ENCODE results near the gene MESP2.

The MESP2 gene

GRCh38 chr15:89749951-89750559 lies 26.1 kb upstream of the MESP2 start:
- TF ChIP-seq CTCF (IDR thresholded peaks at IDR 0.05), result no peak
- TF ChIP-seq ZFX (IDR thresholded peaks at IDR 0.05; ENCODE audit: borderline replicate concordance), result no peak
- peak overlapping the region; percentile 90 for H3K27ac ChIP-seq

- peak within 1 kb of the TSS; percentile 90 for H3K27ac ChIP-seq
- TF ChIP-seq CTCF (IDR thresholded peaks at IDR 0.05), result peak; percentile 84
- TF ChIP-seq ZFX (IDR thresholded peaks at IDR 0.05; ENCODE audit: borderline replicate concordance), result no peak
Measured at GRCh38 chr15:89750560-89751542, 25.3 kb upstream of the MESP2 start, which contains the start of gene MESP1. Gene MESP1, minus strand, starts transcription at chr15:89751249. Its CDS starts 18 bp downstream, at chr15:89751231.

- H3K27ac ChIP-seq, result peak overlapping the region; percentile 90
- TF ChIP-seq CTCF (IDR thresholded peaks at IDR 0.05) (no peak), ZFX (IDR thresholded peaks at IDR 0.05; ENCODE audit: borderline replicate concordance) (no peak)
Measured at GRCh38 chr15:89751748-89752147, 24.4 kb upstream of the MESP2 start.

- H3K27ac ChIP-seq, result peak overlapping the region; percentile 90
- no peak for TF ChIP-seq ZFX (IDR thresholded peaks at IDR 0.05; ENCODE audit: borderline replicate concordance)
- TF ChIP-seq CTCF (IDR thresholded peaks at IDR 0.05), result no peak
Measured at GRCh38 chr15:89753855-89754254, 22.3 kb upstream of the MESP2 start.

GRCh38 chr15:89754361-89755154 lies 21.6 kb upstream of the MESP2 start:
- TF ChIP-seq CTCF (IDR thresholded peaks at IDR 0.05) (no peak), ZFX (IDR thresholded peaks at IDR 0.05; ENCODE audit: borderline replicate concordance) (no peak)
- peak overlapping the region; percentile 90 for H3K27ac ChIP-seq

- peak overlapping the region; percentile 90 for H3K27ac ChIP-seq
- TF ChIP-seq ZFX (IDR thresholded peaks at IDR 0.05; ENCODE audit: borderline replicate concordance), result no peak
- no peak for TF ChIP-seq CTCF (IDR thresholded peaks at IDR 0.05)
Measured at GRCh38 chr15:89755701-89756100, 20.4 kb upstream of the MESP2 start.

Data from 22Rv1 (cell line).